GM23338 (cell line): ENCODE results near the gene LGALS16.

ENCODE experiments used
- CREB1 ChIP-seq: fragments of 250-450 bp; sonication (Bioruptor Pico); IDR thresholded peaks from 2 replicates; pipeline ENCODE4 v1.5.0; 2020; ENCODE audit warnings: low read depth, mild to moderate bottlenecking, moderate library complexity
- EZH2 ChIP-seq: fragments of 200-600 bp; sonication (generic); IDR thresholded peaks from one replicate; pipeline ENCODE4 v1.8.0; 2017; ENCODE audit warnings: antibody characterized with exemption, mild to moderate bottlenecking, low read depth; ENCODE audit not compliant: unreplicated experiment
- EZH2phosphoT487 ChIP-seq: fragments of 200-600 bp; sonication (generic); IDR thresholded peaks from one replicate; pipeline ENCODE4 v1.8.1; 2018; ENCODE audit warnings: antibody characterized with exemption; ENCODE audit not compliant: unreplicated experiment
- JUNB ChIP-seq: IDR thresholded peaks from one replicate; pipeline ENCODE4 v1.6.1; 2016; ENCODE audit warnings: antibody characterized with exemption; ENCODE audit not compliant: unreplicated experiment
- POLR2AphosphoS5 ChIP-seq: IDR thresholded peaks from 2 replicates; pipeline ENCODE4 v1.6.1; 2016; ENCODE audit warnings: antibody characterized with exemption, low read depth
- TF ChIP-seq, protein P1 (sequence below), 2 experiments: fragments of 200-600 bp in 1 of 2; sonication (generic) in 1 of 2; conservative IDR thresholded peaks; 2 replicates each; pipeline versions ENCODE4 v1.5.1 to v1.6.1; 2016 to 2017; ENCODE audit warnings: antibody characterized with exemption in 2 of 2, low read depth in 2 of 2, mild to moderate bottlenecking in 2 of 2, moderate library complexity in 1 of 2
- TF ChIP-seq, protein P2 (sequence below): fragments of 250-450 bp; sonication (Bioruptor Pico); IDR thresholded peaks from 2 replicates; pipeline ENCODE4 v1.5.0; 2020; ENCODE audit warnings: mild to moderate bottlenecking, moderate library complexity
- TF ChIP-seq, protein P3 (sequence below): IDR thresholded peaks from one replicate; pipeline ENCODE4 v1.6.1; 2018; ENCODE audit warnings: antibody characterized with exemption; ENCODE audit not compliant: unreplicated experiment

DNA sequence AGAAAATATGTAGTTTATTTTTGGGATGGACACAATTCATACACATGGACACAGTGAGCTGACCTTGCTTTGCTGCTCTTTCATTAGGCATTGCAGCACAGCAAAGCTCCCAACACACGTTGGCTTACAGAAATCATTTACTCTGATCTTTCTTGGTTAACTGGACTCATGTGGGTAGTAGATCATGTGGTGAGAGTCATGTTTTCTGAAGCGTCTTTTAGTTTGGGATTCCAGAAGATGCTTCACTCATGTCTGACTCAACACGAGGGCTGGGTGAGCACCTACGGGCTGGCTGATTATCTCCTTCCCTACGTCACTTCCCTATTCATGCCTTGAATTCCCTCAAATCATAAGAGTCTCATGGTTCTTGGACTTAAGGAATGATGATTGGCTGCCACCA is 12.1 kb upstream of the LGALS16 start:
- TF ChIP-seq POLR2AphosphoS5 (no peak), EZH2 (no peak), JUNB (no peak), EZH2phosphoT487 (no peak), CREB1 (CRISPR knock-in tag) (no peak)
- TF ChIP-seq, protein P1, sequence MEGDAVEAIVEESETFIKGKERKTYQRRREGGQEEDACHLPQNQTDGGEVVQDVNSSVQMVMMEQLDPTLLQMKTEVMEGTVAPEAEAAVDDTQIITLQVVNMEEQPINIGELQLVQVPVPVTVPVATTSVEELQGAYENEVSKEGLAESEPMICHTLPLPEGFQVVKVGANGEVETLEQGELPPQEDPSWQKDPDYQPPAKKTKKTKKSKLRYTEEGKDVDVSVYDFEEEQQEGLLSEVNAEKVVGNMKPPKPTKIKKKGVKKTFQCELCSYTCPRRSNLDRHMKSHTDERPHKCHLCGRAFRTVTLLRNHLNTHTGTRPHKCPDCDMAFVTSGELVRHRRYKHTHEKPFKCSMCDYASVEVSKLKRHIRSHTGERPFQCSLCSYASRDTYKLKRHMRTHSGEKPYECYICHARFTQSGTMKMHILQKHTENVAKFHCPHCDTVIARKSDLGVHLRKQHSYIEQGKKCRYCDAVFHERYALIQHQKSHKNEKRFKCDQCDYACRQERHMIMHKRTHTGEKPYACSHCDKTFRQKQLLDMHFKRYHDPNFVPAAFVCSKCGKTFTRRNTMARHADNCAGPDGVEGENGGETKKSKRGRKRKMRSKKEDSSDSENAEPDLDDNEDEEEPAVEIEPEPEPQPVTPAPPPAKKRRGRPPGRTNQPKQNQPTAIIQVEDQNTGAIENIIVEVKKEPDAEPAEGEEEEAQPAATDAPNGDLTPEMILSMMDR (conservative IDR thresholded peaks at IDR 0.05; ENCODE audit: low read depth in 2 of 2), result no peak
- TF ChIP-seq, protein P2, sequence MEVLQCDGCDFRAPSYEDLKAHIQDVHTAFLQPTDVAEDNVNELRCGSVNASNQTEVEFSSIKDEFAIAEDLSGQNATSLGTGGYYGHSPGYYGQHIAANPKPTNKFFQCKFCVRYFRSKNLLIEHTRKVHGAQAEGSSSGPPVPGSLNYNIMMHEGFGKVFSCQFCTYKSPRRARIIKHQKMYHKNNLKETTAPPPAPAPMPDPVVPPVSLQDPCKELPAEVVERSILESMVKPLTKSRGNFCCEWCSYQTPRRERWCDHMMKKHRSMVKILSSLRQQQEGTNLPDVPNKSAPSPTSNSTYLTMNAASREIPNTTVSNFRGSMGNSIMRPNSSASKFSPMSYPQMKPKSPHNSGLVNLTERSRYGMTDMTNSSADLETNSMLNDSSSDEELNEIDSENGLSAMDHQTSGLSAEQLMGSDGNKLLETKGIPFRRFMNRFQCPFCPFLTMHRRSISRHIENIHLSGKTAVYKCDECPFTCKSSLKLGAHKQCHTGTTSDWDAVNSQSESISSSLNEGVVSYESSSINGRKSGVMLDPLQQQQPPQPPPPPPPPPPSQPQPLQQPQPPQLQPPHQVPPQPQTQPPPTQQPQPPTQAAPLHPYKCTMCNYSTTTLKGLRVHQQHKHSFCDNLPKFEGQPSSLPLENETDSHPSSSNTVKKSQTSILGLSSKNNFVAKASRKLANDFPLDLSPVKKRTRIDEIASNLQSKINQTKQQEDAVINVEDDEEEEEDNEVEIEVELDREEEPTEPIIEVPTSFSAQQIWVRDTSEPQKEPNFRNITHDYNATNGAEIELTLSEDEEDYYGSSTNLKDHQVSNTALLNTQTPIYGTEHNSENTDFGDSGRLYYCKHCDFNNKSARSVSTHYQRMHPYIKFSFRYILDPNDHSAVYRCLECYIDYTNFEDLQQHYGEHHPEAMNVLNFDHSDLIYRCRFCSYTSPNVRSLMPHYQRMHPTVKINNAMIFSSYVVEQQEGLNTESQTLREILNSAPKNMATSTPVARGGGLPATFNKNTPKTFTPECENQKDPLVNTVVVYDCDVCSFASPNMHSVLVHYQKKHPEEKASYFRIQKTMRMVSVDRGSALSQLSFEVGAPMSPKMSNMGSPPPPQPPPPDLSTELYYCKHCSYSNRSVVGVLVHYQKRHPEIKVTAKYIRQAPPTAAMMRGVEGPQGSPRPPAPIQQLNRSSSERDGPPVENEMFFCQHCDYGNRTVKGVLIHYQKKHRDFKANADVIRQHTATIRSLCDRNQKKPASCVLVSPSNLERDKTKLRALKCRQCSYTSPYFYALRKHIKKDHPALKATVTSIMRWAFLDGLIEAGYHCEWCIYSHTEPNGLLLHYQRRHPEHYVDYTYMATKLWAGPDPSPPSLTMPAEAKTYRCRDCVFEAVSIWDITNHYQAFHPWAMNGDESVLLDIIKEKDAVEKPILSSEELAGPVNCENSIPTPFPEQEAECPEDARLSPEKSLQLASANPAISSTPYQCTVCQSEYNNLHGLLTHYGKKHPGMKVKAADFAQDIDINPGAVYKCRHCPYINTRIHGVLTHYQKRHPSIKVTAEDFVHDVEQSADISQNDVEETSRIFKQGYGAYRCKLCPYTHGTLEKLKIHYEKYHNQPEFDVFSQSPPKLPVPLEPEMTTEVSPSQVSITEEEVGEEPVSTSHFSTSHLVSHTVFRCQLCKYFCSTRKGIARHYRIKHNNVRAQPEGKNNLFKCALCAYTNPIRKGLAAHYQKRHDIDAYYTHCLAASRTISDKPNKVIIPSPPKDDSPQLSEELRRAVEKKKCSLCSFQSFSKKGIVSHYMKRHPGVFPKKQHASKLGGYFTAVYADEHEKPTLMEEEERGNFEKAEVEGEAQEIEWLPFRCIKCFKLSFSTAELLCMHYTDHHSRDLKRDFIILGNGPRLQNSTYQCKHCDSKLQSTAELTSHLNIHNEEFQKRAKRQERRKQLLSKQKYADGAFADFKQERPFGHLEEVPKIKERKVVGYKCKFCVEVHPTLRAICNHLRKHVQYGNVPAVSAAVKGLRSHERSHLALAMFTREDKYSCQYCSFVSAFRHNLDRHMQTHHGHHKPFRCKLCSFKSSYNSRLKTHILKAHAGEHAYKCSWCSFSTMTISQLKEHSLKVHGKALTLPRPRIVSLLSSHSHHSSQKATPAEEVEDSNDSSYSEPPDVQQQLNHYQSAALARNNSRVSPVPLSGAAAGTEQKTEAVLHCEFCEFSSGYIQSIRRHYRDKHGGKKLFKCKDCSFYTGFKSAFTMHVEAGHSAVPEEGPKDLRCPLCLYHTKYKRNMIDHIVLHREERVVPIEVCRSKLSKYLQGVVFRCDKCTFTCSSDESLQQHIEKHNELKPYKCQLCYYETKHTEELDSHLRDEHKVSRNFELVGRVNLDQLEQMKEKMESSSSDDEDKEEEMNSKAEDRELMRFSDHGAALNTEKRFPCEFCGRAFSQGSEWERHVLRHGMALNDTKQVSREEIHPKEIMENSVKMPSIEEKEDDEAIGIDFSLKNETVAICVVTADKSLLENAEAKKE, result no peak
- TF ChIP-seq, protein P3, sequence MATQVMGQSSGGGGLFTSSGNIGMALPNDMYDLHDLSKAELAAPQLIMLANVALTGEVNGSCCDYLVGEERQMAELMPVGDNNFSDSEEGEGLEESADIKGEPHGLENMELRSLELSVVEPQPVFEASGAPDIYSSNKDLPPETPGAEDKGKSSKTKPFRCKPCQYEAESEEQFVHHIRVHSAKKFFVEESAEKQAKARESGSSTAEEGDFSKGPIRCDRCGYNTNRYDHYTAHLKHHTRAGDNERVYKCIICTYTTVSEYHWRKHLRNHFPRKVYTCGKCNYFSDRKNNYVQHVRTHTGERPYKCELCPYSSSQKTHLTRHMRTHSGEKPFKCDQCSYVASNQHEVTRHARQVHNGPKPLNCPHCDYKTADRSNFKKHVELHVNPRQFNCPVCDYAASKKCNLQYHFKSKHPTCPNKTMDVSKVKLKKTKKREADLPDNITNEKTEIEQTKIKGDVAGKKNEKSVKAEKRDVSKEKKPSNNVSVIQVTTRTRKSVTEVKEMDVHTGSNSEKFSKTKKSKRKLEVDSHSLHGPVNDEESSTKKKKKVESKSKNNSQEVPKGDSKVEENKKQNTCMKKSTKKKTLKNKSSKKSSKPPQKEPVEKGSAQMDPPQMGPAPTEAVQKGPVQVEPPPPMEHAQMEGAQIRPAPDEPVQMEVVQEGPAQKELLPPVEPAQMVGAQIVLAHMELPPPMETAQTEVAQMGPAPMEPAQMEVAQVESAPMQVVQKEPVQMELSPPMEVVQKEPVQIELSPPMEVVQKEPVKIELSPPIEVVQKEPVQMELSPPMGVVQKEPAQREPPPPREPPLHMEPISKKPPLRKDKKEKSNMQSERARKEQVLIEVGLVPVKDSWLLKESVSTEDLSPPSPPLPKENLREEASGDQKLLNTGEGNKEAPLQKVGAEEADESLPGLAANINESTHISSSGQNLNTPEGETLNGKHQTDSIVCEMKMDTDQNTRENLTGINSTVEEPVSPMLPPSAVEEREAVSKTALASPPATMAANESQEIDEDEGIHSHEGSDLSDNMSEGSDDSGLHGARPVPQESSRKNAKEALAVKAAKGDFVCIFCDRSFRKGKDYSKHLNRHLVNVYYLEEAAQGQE, result no peak
